Right atrium auricular region (tissue), 2 donors: Measurements from ENCODE around the gene ZFYVE1. TPM values are rescaled to one million over a fixed set of nuclear protein-coding genes. Genes with fewer than 3 reads are reported as not detected.
"Not testable (repeated sequence)": the region's sequence is repeated elsewhere in the genome, so short reads cannot be mapped to it uniquely, and the experiment has no call there.

Experiments
- DNase-seq: peaks from one replicate; pipeline ENCODE4 v3.0.0-alpha.2; 2019; ENCODE audit warnings: low spot score
- H3K27ac ChIP-seq, 2 donors: fragments of 200-600 bp; sonication (generic); 1 replicate in 1 of 2; 2 replicates in 1 of 2; pipeline ENCODE4 v1.5.1; 2016 to 2019
- H3K27me3 ChIP-seq, 2 donors: fragments of 200-600 bp; sonication (generic); one replicate each; pipeline versions ENCODE4 v1.5.1 to v1.6.0; 2017 to 2019
- H3K36me3 ChIP-seq: fragments of 200-600 bp; sonication (generic); one replicate; pipeline ENCODE4 v1.5.1; 2016
- H3K4me1 ChIP-seq, 2 donors: fragments of 200-600 bp; sonication (generic); one replicate each; pipeline versions ENCODE4 v1.5.1 to v1.6.0; 2017 to 2019
- H3K4me3 ChIP-seq, 2 donors: fragments of 200-600 bp; sonication (generic); 1 replicate in 1 of 2; 2 replicates in 1 of 2; pipeline ENCODE4 v1.5.1; 2017 to 2019; ENCODE audit warnings: mild to moderate bottlenecking in 1 of 2, moderate library complexity in 1 of 2
- H3K9me3 ChIP-seq, 2 donors: fragments of 200-600 bp; sonication (generic); one replicate each; pipeline ENCODE4 v1.5.1; 2019
- CTCF ChIP-seq, 2 donors: fragments of 200-600 bp; sonication (generic); IDR thresholded peaks; one replicate each; pipeline ENCODE4 v1.5.1; 2019; ENCODE audit warnings: antibody characterized with exemption in 2 of 2
- total RNA-seq, 2 donors: library from RNA; depleted of rRNA; stranded (reverse); fragments of >200 nt; gene quantifications; one replicate each; pipeline ENCODE4 v1.1.0, GENCODE V29; 2016

The ZFYVE1 gene
- total RNA-seq, 2 donors from 2014 or later = 9.8 to 12.6 TPM

DNA sequence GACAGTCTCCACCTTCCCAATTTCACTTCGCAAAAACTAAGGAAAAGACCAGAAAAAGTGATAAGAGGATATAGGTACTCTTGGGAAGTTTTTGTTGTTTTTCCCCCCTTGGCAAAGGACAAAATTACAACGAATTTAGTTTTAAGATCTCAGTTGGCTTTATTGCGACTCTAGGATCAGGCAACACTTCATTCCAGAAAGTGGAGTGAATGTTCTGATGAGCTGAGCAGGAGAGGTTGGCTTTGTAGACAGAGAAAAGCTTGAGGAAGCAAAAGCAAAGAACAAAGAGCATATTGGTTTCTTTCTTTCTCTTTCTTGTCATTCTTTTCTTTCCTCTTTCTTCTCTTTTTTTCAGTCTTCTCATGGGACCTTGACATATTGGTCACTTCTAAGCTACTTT lies 640 bp upstream of the ZFYVE1 start:
- no peak overlapping the region for H3K27ac ChIP-seq
- DNase-seq = no peak
- peaks cover 10% of the 10 kb centered on the region for H3K36me3 ChIP-seq
- H3K4me1 ChIP-seq = peaks cover 0 to 26% of the 10 kb centered on the region in 2 donors
- H3K9me3 ChIP-seq = no peaks in the 10 kb centered on the region
- peak overlapping the region; percentile 84 to 88 for H3K4me3 ChIP-seq
- TF ChIP-seq CTCF (IDR thresholded peaks at IDR 0.05) = no peak
- H3K27me3 ChIP-seq = no peaks in the 10 kb centered on the region

- TF ChIP-seq CTCF (IDR thresholded peaks at IDR 0.05) = no peak
- H3K4me1 ChIP-seq = peaks cover 0 to 30% of the 10 kb centered on the region in 2 donors
- no peak for DNase-seq
These were observed 562 bp downstream of the ZFYVE1 start for GRCh38 chr14:73026243-73026844.

GRCh38 chr14:73025544-73025943 lies 1.4 kb downstream of the ZFYVE1 start:
- Histone ChIP-seq H3K36me3 (peaks cover 10% of the 10 kb centered on the region), H3K4me3 (no peak overlapping the region), H3K27me3 (no peaks in the 10 kb centered on the region), H3K27ac (no peak overlapping the region), H3K4me1 (peaks cover 0 to 30% of the 10 kb centered on the region in 2 donors), H3K9me3 (no peaks in the 10 kb centered on the region)
- TF ChIP-seq CTCF (IDR thresholded peaks at IDR 0.05) = no peak
- DNase-seq = no peak

More at GRCh38 chr14:73026243-73026844, 562 bp downstream of the ZFYVE1 start:
- Histone ChIP-seq H3K9me3 (no peaks in the 10 kb centered on the region), H3K27ac (peak overlapping the region; percentile 92 to 96), H3K27me3 (no peaks in the 10 kb centered on the region), H3K36me3 (peaks cover 10% of the 10 kb centered on the region), H3K4me3 (peak overlapping the region; percentile 84 to 88)

- no peak overlapping the region for H3K27ac ChIP-seq
- no peaks in the 10 kb centered on the region for H3K27me3 ChIP-seq
- no peak for DNase-seq
- H3K4me3 ChIP-seq = no peak overlapping the region
- peaks cover 0 to 39% of the 10 kb centered on the region in 2 donors for H3K4me1 ChIP-seq
- H3K9me3 ChIP-seq = no peaks in the 10 kb centered on the region
- H3K36me3 ChIP-seq = peaks cover 21% of the 10 kb centered on the region
- TF ChIP-seq CTCF (IDR thresholded peaks at IDR 0.05) = no peak
These were observed 4.9 kb downstream of the ZFYVE1 start for GRCh38 chr14:73022051-73022450.

- not testable (repeated sequence) for H3K27ac ChIP-seq, H3K4me1 ChIP-seq, H3K27me3 ChIP-seq, H3K9me3 ChIP-seq, DNase-seq, H3K4me3 ChIP-seq
- peaks cover 11% of the 10 kb centered on the region for H3K36me3 ChIP-seq
These were observed 10.9 kb downstream of the ZFYVE1 start for GRCh38 chr14:73016011-73016410.

DNA sequence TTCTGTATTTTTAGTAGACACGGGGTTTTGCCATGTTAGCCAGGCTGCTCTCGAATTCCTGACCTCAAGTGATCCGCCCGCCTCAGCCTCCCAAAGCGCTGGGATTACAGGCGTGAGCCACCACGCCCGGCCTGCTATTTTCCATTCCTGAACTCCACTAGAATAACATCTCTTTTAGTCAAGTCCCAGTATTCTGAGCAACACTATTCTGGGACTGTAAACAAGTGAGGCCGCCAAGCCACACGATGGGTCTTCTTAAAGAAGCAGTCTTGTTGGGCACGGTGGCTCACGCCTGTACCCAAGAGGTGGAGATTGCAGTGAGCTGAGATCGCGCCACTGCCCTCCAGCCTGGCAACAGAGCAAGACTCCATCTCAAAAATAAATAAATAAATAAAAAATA lies 11.4 kb downstream of the ZFYVE1 start:
- DNase-seq, H3K9me3 ChIP-seq, H3K4me3 ChIP-seq, H3K27me3 ChIP-seq, H3K27ac ChIP-seq, H3K4me1 ChIP-seq: not testable (repeated sequence)
- peaks cover 11% of the 10 kb centered on the region for H3K36me3 ChIP-seq

GRCh38 chr14:73014105-73014504 lies 12.8 kb downstream of the ZFYVE1 start:
- no peak for DNase-seq
- TF ChIP-seq CTCF (IDR thresholded peaks at IDR 0.05) = no peak
- H3K4me3 ChIP-seq = no peak overlapping the region
- H3K27ac ChIP-seq = no peak overlapping the region
- peaks cover 0 to 9% of the 10 kb centered on the region in 2 donors for H3K4me1 ChIP-seq
- peaks cover 4% of the 10 kb centered on the region for H3K36me3 ChIP-seq
- no peaks in the 10 kb centered on the region for H3K27me3 ChIP-seq
- H3K9me3 ChIP-seq = no peaks in the 10 kb centered on the region

DNA sequence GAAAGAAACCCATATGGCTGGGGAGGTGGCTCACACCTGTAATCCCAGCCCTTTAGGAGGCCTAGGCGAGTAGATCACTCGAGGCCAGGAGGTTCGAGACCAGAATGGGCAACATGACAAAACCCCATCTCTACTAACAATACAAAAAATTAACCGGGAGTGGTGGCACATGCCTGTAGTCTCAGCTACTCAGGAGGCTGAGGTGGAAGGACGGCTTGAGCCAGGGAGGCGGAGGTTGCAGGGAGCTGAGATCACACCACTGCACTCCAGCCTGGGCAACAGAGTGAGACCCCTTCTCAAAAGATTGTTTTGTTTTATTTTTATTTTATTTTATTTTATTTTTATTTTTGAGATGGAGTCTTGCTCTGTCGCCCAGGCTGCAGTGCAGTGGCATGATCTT lies 15.7 kb downstream of the ZFYVE1 start:
- H3K27me3 ChIP-seq, DNase-seq, H3K36me3 ChIP-seq, H3K9me3 ChIP-seq, H3K4me3 ChIP-seq, H3K27ac ChIP-seq: not testable (repeated sequence)
- peaks cover 0 to 14% of the 10 kb centered on the region in 2 donors for H3K4me1 ChIP-seq
